Muscle of leg (tissue), 16 donors: ENCODE results near the gene RESF1. TPM values are rescaled to one million over a fixed set of nuclear protein-coding genes. Genes with fewer than 3 reads are reported as not detected.

Experiments used
- DNase-seq: peaks from one replicate; pipeline ENCODE4 v3.0.0; 2013
- H3K27ac ChIP-seq: one replicate; pipeline ENCODE4 v1.5.1; 2013; ENCODE audit warnings: mild to moderate bottlenecking, low read length, control low read depth
- H3K27me3 ChIP-seq: one replicate; pipeline ENCODE4 v1.6.1; 2013; ENCODE audit warnings: low read length; ENCODE audit not compliant: control insufficient read depth, insufficient read depth
- H3K36me3 ChIP-seq: one replicate; pipeline ENCODE4 v1.6.1; 2013; ENCODE audit warnings: low read length; ENCODE audit not compliant: control insufficient read depth, insufficient read depth
- H3K4me1 ChIP-seq: one replicate; pipeline ENCODE4 v1.6.1; 2013; ENCODE audit warnings: low read length; ENCODE audit not compliant: control insufficient read depth, insufficient read depth
- H3K4me3 ChIP-seq: one replicate; pipeline ENCODE4 v1.5.1; 2013; ENCODE audit warnings: low read length, control low read depth
- H3K9me3 ChIP-seq: replicated peaks from 2 replicates; pipeline ENCODE4 v1.6.1; 2013; ENCODE audit warnings: low read depth, low read length; ENCODE audit not compliant: control insufficient read depth
- WGBS: methylation state at CpG from one replicate; pipeline ENCODE4 v1.1.5; 2013; ENCODE audit warnings: missing lambda C conversion rate; ENCODE audit not compliant: insufficient coverage; 5-methylcytosine and 5-hydroxymethylcytosine counted together
- long read RNA-seq, 11 donors: transcript quantifications; one replicate each; lab custom pipeline, GENCODE V29; 2026
- polyA plus RNA-seq, 8 donors: library from polyadenylated mRNA; unstranded; fragments of 120-200 nt; gene quantifications; one replicate each; pipeline versions ENCODE4 v1.2.1 to v1.2.3, GENCODE V29; 2013; ENCODE audit warnings: inconsistent platforms in 1 of 8, low replicate concordance in 1 of 8; ENCODE audit not compliant: insufficient read length in 8 of 8, insufficient read depth in 1 of 8
- total RNA-seq: library from RNA; stranded (reverse); fragments of 120-200 nt; gene quantifications from one replicate; pipeline ENCODE4 v1.2.4, GENCODE V29; 2013

The RESF1 gene, protein sequence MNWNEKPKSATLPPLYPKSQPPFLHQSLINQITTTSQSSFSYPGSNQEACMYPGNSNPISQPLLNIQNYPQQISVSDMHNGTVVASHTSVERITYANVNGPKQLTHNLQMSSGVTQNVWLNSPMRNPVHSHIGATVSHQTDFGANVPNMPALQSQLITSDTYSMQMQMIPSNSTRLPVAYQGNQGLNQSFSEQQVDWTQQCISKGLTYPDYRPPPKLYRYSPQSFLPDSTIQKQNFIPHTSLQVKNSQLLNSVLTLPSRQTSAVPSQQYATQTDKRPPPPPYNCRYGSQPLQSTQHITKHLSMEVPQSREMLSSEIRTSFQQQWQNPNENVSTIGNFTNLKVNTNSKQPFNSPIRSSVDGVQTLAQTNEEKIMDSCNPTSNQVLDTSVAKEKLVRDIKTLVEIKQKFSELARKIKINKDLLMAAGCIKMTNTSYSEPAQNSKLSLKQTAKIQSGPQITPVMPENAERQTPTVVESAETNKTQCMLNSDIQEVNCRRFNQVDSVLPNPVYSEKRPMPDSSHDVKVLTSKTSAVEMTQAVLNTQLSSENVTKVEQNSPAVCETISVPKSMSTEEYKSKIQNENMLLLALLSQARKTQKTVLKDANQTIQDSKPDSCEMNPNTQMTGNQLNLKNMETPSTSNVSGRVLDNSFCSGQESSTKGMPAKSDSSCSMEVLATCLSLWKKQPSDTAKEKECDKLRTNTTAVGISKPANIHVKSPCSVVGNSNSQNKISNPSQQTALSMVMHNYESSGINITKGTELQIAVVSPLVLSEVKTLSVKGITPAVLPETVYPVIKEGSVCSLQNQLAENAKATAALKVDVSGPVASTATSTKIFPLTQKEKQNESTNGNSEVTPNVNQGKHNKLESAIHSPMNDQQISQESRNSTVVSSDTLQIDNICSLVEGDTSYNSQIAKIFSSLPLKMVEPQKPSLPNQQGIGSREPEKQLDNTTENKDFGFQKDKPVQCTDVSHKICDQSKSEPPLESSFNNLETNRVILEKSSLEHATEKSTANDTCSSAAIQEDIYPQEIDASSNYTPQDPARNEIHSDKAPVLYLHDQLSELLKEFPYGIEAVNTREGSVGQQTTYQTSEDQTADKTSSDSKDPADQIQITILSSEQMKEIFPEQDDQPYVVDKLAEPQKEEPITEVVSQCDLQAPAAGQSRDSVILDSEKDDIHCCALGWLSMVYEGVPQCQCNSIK (N-terminal part only)
- total RNA-seq (25.6 TPM), polyA plus RNA-seq (10 to 100 TPM; 21.2 to 28.5 (median 23.5) TPM)
- long read RNA-seq, donor 1, result 0 reads
- long read RNA-seq, donor 2, result 0 reads
- long read RNA-seq, donor 3, partial matches to known transcripts, result 7 of 7 reads
- long read RNA-seq, donor 3, other reads (novel, unspliced or antisense), result 0 of 7 reads
- long read RNA-seq, donor 4, result 0 reads
- long read RNA-seq, donor 5, transcript KIAA1551-208 (2 exons, 883 nt), result major isoform, 5 of 12 reads
- long read RNA-seq, donor 5, partial matches to known transcripts, result 7 of 12 reads
- long read RNA-seq, donor 5, other reads (novel, unspliced or antisense), result 0 of 12 reads
- long read RNA-seq, donor 6, partial matches to known transcripts, result 0 of 4 reads
- long read RNA-seq, donor 6, other reads (novel, unspliced or antisense), result 0 of 4 reads
- long read RNA-seq, donor 7, partial matches to known transcripts, result 6 of 8 reads
- long read RNA-seq, donor 7, other reads (novel, unspliced or antisense), result 0 of 8 reads
- long read RNA-seq, donor 8, result 0 reads
- long read RNA-seq, donor 9, transcript KIAA1551-208 (2 exons, 883 nt), result major isoform, 5 of 5 reads
- long read RNA-seq, donor 9, partial matches to known transcripts, result 0 of 5 reads
- long read RNA-seq, donor 9, other reads (novel, unspliced or antisense), result 0 of 5 reads
- long read RNA-seq, donor 10, transcript KIAA1551-208 (2 exons, 883 nt), result major isoform, 6 of 16 reads
- long read RNA-seq, donor 10, partial matches to known transcripts, result 9 of 16 reads
- long read RNA-seq, donor 10, other reads (novel, unspliced or antisense), result 0 of 16 reads
- long read RNA-seq, donor 11, result 0 reads

DNA sequence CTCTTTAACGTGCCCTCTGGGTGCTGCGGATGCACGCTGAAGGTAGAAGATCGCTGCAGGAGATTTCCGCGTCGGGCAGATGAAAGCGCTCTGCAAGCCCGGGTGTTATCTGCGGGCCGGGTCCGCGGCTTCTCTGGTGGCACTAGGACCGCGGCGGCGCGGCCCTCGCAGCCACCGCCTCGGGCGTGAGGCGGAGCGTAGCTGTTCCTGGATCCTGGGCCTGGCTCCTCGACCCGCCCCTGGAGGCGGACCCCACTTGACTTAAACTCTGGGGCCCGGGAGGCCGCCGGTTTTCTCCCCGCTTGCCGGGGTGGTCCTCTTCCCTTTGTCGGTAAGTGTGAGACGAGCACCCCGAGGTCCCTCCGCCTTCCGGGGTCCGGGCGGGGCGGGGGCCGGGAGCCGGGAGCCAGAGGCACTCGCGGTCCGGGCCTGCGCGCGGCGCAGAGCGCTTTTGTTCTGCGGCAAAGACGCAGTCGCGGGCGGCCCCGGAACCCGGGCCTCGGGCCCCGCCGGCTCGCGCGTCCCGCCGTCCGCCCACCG, at the start of gene RESF1:
TSS of gene RESF1 (plus strand) at position 255 of the 540 bp plus-strand sequence. CDS start 21,541 bp downstream, outside the sequence.
- H3K36me3 ChIP-seq, result peaks cover 13% of the 10 kb centered on the region
- H3K4me1 ChIP-seq, result peaks cover 8% of the 10 kb centered on the region

DNA sequence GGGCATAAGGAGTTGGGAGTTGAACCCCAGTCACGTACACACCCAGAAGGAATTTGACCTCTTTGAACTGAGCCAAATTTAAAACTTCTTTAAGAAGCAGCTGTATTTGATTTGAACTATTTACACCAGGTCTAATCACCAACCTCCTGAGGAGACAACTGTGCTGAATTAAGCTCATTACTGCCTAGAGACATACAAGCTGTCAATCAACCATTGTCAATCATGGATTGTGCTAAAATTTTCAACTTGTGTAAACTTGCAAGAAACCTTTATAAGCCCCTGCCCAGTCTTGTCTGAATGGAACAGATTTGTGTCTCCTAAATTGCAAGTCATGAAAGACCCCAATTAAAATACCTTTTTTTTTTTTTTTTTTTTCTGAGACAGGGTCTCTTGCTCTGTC, 44.3 kb upstream of the RESF1 start:
- Histone ChIP-seq H3K27ac (no peak overlapping the region), H3K4me1 (no peaks in the 10 kb centered on the region), H3K36me3 (no peaks in the 10 kb centered on the region), H3K9me3 (peaks cover 6% of the 10 kb centered on the region), H3K27me3 (no peaks in the 10 kb centered on the region), H3K4me3 (no peak overlapping the region)
- DNase-seq, result no peak
- WGBS, result no CpG with 5 or more reads among the region's 1 CpG

More for the DNA sequence above, at the start of gene RESF1:
- H3K9me3 ChIP-seq, result no peaks in the 10 kb centered on the region
- under 1% methylated on average over 63 of the region's 67 CpGs for WGBS
- peak; percentile 96 for DNase-seq
- H3K27me3 ChIP-seq, result no peaks in the 10 kb centered on the region
- peak within 1 kb of the TSS; percentile 70 for H3K4me3 ChIP-seq
- peak within 1 kb of the TSS; percentile 90 for H3K27ac ChIP-seq

DNA sequence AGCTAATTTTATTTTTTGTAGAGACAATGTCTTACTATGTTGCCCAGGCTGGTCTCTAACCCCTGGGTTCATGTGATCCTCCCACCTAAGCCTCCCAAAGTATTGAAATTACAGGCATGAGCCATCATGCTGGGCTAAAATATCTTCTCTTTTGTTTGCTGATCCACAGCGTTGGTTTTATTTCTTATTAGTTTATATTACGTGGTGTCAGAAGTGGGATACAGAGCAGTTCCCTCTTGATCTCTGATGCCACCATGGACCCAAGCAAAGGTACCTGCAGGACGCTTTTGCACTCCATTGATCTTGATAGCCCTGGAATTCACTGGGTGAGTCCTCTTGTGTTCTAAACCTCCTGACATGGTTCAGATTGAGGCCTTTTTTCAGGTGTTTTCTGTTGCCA, 43.8 kb upstream of the RESF1 start:
- Histone ChIP-seq H3K4me1 (no peaks in the 10 kb centered on the region), H3K27me3 (no peaks in the 10 kb centered on the region), H3K9me3 (peaks cover 6% of the 10 kb centered on the region), H3K4me3 (no peak overlapping the region), H3K36me3 (no peaks in the 10 kb centered on the region), H3K27ac (no peak overlapping the region)
- no peak for DNase-seq
- 96% methylated on average over 3 of the region's 3 CpGs for WGBS

DNA sequence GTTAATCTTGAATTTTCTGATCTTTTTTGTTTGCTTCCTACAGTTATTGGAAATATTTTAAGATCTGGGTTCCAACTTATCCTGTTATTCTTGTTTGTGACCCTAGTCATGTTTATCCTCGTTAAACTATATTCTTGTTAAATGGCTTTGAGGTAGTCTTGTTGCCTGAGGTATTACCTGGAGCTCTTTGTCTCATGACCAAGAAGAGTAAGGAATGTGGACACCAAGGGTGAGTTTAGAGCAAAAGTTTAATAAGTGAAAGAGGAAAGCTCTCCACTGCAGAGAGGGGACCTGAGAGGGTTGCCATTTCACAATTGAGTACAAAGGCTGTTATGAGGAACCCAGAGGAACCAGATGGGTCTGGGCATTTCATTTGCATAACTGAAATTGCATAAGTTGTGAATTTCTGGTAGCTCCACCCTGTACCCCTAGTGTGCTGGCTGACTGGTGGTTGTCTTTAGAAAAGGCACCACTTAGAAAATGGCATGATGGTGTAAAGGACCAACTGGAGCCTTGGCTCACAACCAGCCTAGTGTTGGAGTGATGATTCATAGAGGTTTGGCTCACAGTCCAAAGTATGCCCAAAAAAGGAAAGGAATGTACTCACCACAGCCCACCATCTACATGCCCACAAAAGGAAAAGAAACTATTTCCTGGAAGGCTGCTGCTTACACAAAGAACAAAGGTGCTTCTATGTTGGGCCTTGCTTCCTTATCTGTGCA, 36.7 kb upstream of the RESF1 start:
- no CpG with 5 or more reads among the region's 1 CpG for WGBS
- no peaks in the 10 kb centered on the region for H3K36me3 ChIP-seq

DNA sequence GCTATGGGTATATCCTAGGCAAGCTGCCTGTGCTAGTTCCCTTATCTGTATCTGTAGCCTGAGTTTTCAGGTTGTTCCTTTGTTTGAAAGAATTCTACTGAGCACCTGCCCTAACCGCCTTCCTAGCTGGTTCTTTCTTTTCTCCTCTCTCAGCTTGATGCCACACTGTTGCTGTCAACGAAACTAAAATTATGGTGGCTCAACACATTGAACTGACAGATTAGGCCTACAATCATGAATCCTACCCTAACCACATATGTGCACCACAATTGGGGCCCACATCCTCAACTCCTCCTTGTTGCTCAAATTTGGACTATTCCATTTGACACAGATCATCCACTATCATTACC, 36.2 kb upstream of the RESF1 start:
- no peak overlapping the region for H3K27ac ChIP-seq
- 80% methylated on average over 2 of the region's 2 CpGs for WGBS
- H3K36me3 ChIP-seq, result no peaks in the 10 kb centered on the region
- H3K4me3 ChIP-seq, result no peak overlapping the region
- no peaks in the 10 kb centered on the region for H3K4me1 ChIP-seq
- peaks cover 16% of the 10 kb centered on the region for H3K9me3 ChIP-seq
- no peak for DNase-seq
- no peaks in the 10 kb centered on the region for H3K27me3 ChIP-seq

More for the DNA sequence above, 36.7 kb upstream of the RESF1 start:
- DNase-seq, result no peak
- Histone ChIP-seq H3K27ac (no peak overlapping the region), H3K4me1 (no peaks in the 10 kb centered on the region), H3K9me3 (peaks cover 16% of the 10 kb centered on the region), H3K4me3 (no peak overlapping the region), H3K27me3 (no peaks in the 10 kb centered on the region)

DNA sequence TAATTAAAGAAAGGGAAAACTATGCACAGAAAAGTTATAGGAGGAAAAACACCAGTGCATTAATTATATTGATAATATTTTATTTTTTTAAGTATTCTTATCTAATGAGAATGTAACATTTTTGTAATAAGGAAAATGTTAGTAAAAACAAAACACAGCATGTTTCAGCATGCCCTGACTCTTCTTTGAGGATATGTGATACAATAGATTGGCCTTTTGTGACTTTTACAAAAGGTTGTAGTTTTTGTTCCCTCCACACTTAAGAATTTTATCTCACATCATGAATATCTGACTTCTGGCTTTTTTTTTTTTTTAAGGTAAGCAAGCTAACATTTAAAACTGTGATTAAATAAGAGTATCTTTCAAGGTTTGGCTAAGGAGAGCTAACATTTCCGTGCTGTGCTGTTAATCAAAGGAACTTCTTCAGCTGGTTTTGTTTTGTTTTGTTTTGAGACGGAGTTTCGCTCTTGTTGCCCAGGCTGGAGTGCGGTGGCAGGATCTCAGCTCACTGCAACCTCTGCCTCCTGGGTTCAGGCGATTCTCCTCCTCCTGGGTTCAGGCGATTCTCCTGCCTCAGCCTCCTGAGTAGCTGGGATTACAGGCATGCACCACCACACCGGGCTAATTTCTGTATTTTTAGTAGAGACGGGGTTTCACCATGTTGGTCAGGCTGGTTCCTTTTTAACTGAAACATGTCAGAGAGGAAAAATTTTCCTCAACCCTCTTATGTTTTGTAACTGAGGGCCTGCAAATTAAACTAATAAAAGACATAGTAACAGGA, 30.8 kb upstream of the RESF1 start:
- H3K27ac ChIP-seq, result no peak overlapping the region
- H3K27me3 ChIP-seq, result no peaks in the 10 kb centered on the region
- 86% methylated on average over 1 of the region's 8 CpGs for WGBS
- peaks cover 2% of the 10 kb centered on the region for H3K9me3 ChIP-seq
- H3K4me1 ChIP-seq, result no peaks in the 10 kb centered on the region
- H3K4me3 ChIP-seq, result no peak overlapping the region
- H3K36me3 ChIP-seq, result no peaks in the 10 kb centered on the region
- DNase-seq, result no peak

DNA sequence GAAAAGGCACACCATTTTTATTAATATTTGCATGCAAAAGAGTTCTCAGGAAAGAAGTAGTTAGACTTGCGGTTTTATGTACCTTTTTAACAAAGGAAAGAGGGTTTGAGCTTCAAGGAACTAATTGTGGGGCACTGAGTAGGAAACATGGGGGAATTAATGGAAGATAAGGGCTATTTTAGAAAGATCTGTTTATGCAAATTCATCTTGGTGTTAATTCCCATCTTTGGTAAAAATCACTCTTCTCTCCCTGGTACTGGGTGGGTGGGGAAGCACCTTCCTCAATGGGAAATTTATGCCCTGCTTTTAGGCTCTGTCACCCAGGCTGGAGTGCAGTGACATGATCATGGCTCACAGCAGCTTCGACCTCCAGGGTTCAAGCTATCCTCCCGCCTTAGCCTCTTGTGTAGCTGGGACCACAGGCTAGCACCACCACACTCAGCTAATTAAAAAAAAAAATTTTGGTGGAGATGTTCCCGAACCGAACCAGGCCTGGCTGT, 30.1 kb upstream of the RESF1 start:
- WGBS, result no CpG with 5 or more reads among the region's 5 CpGs
- no peaks in the 10 kb centered on the region for H3K9me3 ChIP-seq
- H3K27me3 ChIP-seq, result no peaks in the 10 kb centered on the region
- no peak overlapping the region for H3K4me3 ChIP-seq
- DNase-seq, result no peak
- H3K4me1 ChIP-seq, result no peaks in the 10 kb centered on the region
- H3K27ac ChIP-seq, result no peak overlapping the region
- no peaks in the 10 kb centered on the region for H3K36me3 ChIP-seq
